Small intestine (tissue), 7 donors: ENCODE data around the gene KCND3. TPM values are rescaled to one million over a fixed set of nuclear protein-coding genes. Genes with fewer than 3 reads are reported as not detected.

Experiments
- DNase-seq, 2 donors: peaks; one replicate each; pipeline versions ENCODE4 v3.0.0 to v3.0.0-alpha.2; 2013
- FAIRE-seq: peaks from 2 replicates; lab custom pipeline; 2012; peaks lifted over from hg19 to GRCh38; lab: Jason Lieb, UNC
- H3K27ac ChIP-seq, 3 donors: one replicate each; pipeline ENCODE4 v1.5.1; 2013; ENCODE audit warnings: low read length in 2 of 3, mild to moderate bottlenecking in 2 of 3, control low read depth in 1 of 3, inconsistent platforms in 1 of 3, low read depth in 1 of 3, moderate library complexity in 1 of 3
- H3K27me3 ChIP-seq, 3 donors: one replicate each; pipeline ENCODE4 v1.6.1; 2013; ENCODE audit warnings: low read length in 3 of 3, inconsistent platforms in 1 of 3; ENCODE audit not compliant: control insufficient read depth in 3 of 3, insufficient read depth in 3 of 3
- H3K36me3 ChIP-seq, 3 donors: one replicate each; pipeline ENCODE4 v1.6.1; 2013; ENCODE audit warnings: low read length in 3 of 3, inconsistent platforms in 1 of 3, low read depth in 1 of 3, mild to moderate bottlenecking in 1 of 3, moderate library complexity in 1 of 3; ENCODE audit not compliant: control insufficient read depth in 3 of 3, insufficient read depth in 2 of 3
- H3K4me1 ChIP-seq, 3 donors: one replicate each; pipeline ENCODE4 v1.6.1; 2013; ENCODE audit warnings: low read length in 2 of 3, inconsistent platforms in 1 of 3, low read depth in 1 of 3, mild to moderate bottlenecking in 1 of 3, moderate library complexity in 1 of 3; ENCODE audit not compliant: control insufficient read depth in 3 of 3, insufficient read depth in 2 of 3
- H3K4me3 ChIP-seq, 3 donors: one replicate each; pipeline ENCODE4 v1.5.1; 2013; ENCODE audit warnings: low read length in 3 of 3, control low read depth in 1 of 3, inconsistent platforms in 1 of 3, low read depth in 1 of 3, mild to moderate bottlenecking in 1 of 3, moderate library complexity in 1 of 3
- H3K9me3 ChIP-seq, 2 donors: one replicate each; pipeline ENCODE4 v1.6.1; 2013; ENCODE audit warnings: low read depth in 1 of 2, low read length in 1 of 2; ENCODE audit not compliant: control insufficient read depth in 2 of 2, insufficient read depth in 1 of 2
- WGBS, 3 donors: extraction: QIAGEN DNeasy Blood & Tissue Kit; methylation state at CpG; one replicate each; pipeline ENCODE4 v1.1.7; 2013; 5-methylcytosine and 5-hydroxymethylcytosine counted together
- polyA plus RNA-seq, 4 donors: library from polyadenylated mRNA; stranded (reverse) in 3 of 4; unstranded in 1 of 4; fragments of 200-250 nt in 3 of 4; fragments of 120-200 nt in 1 of 4; gene quantifications; one replicate each; pipeline versions ENCODE4 v1.2.1 to v1.2.3, GENCODE V29; 2013
- donor health status: healthy with polysubstance abuse.
- donor health status: control.
- donor health status: control.
- donor health status: Bipolar disorder and iron deficiency.
- donor health status: healthy.

Gene KCND3
- polyA plus RNA-seq, 4 donors: 0.27 to 1.8 (median 0.86) TPM; not detected in 1

- DNase-seq: no peak
- no peak for FAIRE-seq
- no peak overlapping the region for H3K27ac ChIP-seq
- H3K4me1 ChIP-seq: no peaks in the 10 kb centered on the region
- no peaks in the 10 kb centered on the region for H3K36me3 ChIP-seq
- WGBS, 3 donors: 73 to 91% (median 81%) methylated on average over 3 of the region's 3 CpGs
- no peak overlapping the region for H3K4me3 ChIP-seq
- no peaks in the 10 kb centered on the region for H3K9me3 ChIP-seq
- H3K27me3 ChIP-seq: peaks cover 0 to 4% (median 2%) of the 10 kb centered on the region in 3 donors
These were observed 85.5 kb downstream of the KCND3 start for GRCh38 chr1:111903871-111904449.

GRCh38 chr1:111903148-111903870, 86.2 kb downstream of the KCND3 start:
- FAIRE-seq: no peak
- no peak for DNase-seq
- Histone ChIP-seq H3K9me3 (no peaks in the 10 kb centered on the region), H3K27me3 (peaks cover 0 to 4% (median 2%) of the 10 kb centered on the region in 3 donors), H3K4me1 (no peaks in the 10 kb centered on the region), H3K4me3 (no peak overlapping the region), H3K36me3 (no peaks in the 10 kb centered on the region), H3K27ac (no peak overlapping the region)
- WGBS, 3 donors: 62 to 68% (median 64%) methylated on average over 4 of the region's 4 CpGs

- FAIRE-seq: no peak
- DNase-seq: no peak
- Histone ChIP-seq H3K9me3 (no peaks in the 10 kb centered on the region), H3K4me3 (no peak overlapping the region), H3K27me3 (no peaks in the 10 kb centered on the region), H3K36me3 (no peaks in the 10 kb centered on the region), H3K4me1 (no peaks in the 10 kb centered on the region), H3K27ac (no peak overlapping the region)
- 42 to 72% (median 60%) methylated on average over 16 of the region's 16 CpGs for WGBS, 3 donors
These were observed 94.0 kb downstream of the KCND3 start for GRCh38 chr1:111895469-111895868.

GRCh38 chr1:111895017-111895416, 94.5 kb downstream of the KCND3 start:
- DNase-seq (no peak), FAIRE-seq (no peak)
- Histone ChIP-seq H3K4me3 (no peak overlapping the region), H3K36me3 (no peaks in the 10 kb centered on the region), H3K4me1 (no peaks in the 10 kb centered on the region), H3K9me3 (no peaks in the 10 kb centered on the region), H3K27me3 (no peaks in the 10 kb centered on the region), H3K27ac (no peak overlapping the region)
- 19 to 29% (median 20%) methylated on average over 2 of the region's 2 CpGs for WGBS, 3 donors

- FAIRE-seq: no peak
- H3K9me3 ChIP-seq: no peaks in the 10 kb centered on the region
- H3K27me3 ChIP-seq: no peaks in the 10 kb centered on the region
- no peaks in the 10 kb centered on the region for H3K36me3 ChIP-seq
- H3K27ac ChIP-seq: no peak overlapping the region
- no peak for DNase-seq
- WGBS, 3 donors: 74 to 83% (median 79%) methylated on average over 6 of the region's 6 CpGs
- H3K4me3 ChIP-seq: no peak overlapping the region
- no peaks in the 10 kb centered on the region for H3K4me1 ChIP-seq
These were observed 95.0 kb downstream of the KCND3 start for GRCh38 chr1:111894497-111894896.

GRCh38 chr1:111891566-111891965, 97.9 kb downstream of the KCND3 start:
- Histone ChIP-seq H3K4me3 (no peak overlapping the region), H3K27me3 (peaks cover 0 to 3% (median 0%) of the 10 kb centered on the region in 3 donors), H3K27ac (no peak overlapping the region), H3K9me3 (no peaks in the 10 kb centered on the region), H3K4me1 (no peaks in the 10 kb centered on the region), H3K36me3 (no peaks in the 10 kb centered on the region)
- DNase-seq (no peak), FAIRE-seq (no peak)
- WGBS, 3 donors: 59 to 61% (median 60%) methylated on average over 3 of the region's 3 CpGs

- no peak for FAIRE-seq
These were observed 100.6 kb downstream of the KCND3 start for GRCh38 chr1:111888740-111889376.

GRCh38 chr1:111887875-111888274, 101.6 kb downstream of the KCND3 start:
- Histone ChIP-seq H3K27me3 (peaks cover 0 to 6% (median 0%) of the 10 kb centered on the region in 3 donors), H3K4me1 (no peaks in the 10 kb centered on the region), H3K36me3 (no peaks in the 10 kb centered on the region), H3K27ac (no peak overlapping the region), H3K9me3 (no peaks in the 10 kb centered on the region), H3K4me3 (no peak overlapping the region)
- FAIRE-seq: no peak
- WGBS, 3 donors: 65 to 93% (median 88%) methylated on average over 1 of the region's 1 CpG
- no peak for DNase-seq

More at GRCh38 chr1:111888740-111889376, 100.6 kb downstream of the KCND3 start:
- DNase-seq: no peak
- H3K36me3 ChIP-seq: no peaks in the 10 kb centered on the region
- H3K9me3 ChIP-seq: no peaks in the 10 kb centered on the region
- peaks cover 0 to 4% (median 0%) of the 10 kb centered on the region in 3 donors for H3K27me3 ChIP-seq
- WGBS, 3 donors: 55 to 58% (median 56%) methylated on average over 8 of the region's 8 CpGs
- no peak overlapping the region for H3K4me3 ChIP-seq
- H3K4me1 ChIP-seq: no peaks in the 10 kb centered on the region
- H3K27ac ChIP-seq: no peak overlapping the region
